ENCODE data around the gene YPEL1.
"Not testable (repeated sequence)": the region's sequence is repeated elsewhere in the genome, so short reads cannot be mapped to it uniquely, and the experiment has no call there.

YPEL1 gene

GRCh38 chr22:21697880-21698279, 37.7 kb downstream of the YPEL1 start:
- no peak for DNase-seq

DNA sequence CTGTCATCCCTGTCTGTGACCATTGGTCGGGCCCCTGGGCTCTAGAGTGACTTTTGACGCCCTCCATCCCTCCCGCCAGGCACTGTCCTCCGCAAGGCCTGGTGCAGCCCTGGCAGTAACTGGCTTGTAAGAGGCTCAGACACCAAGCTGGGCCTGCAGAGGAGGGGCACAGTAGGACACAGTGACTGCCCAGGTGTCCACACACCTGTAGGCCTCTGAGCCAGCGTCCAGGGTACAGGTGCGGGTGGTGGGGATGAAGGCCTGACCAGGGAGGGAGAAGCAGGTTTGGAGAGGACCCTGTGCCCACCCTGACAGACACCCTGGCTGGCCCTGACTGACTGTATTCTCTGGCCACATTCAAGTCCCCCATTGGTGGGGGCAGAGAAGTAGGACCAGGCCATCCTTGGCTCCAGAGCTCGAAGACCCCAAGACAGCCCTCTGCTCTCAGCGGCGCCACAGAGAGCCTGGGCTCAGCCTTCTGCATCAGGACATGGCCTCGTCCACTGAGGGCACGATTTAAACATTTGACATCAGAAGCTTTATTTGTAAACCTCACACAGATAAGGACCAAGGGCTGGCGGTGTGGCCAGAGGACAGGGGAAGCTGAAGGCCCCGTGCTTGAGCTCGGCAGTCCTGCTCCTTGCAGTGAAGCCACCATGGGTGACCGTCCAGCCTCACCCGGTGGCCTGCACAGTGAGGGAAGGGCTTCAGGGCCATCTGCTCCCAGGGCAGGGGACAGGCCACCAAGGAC, 38.4 kb downstream of the YPEL1 start:
- no peak for DNase-seq

GRCh38 chr22:21696115-21696514, 39.5 kb downstream of the YPEL1 start:
- no peak for DNase-seq

DNA sequence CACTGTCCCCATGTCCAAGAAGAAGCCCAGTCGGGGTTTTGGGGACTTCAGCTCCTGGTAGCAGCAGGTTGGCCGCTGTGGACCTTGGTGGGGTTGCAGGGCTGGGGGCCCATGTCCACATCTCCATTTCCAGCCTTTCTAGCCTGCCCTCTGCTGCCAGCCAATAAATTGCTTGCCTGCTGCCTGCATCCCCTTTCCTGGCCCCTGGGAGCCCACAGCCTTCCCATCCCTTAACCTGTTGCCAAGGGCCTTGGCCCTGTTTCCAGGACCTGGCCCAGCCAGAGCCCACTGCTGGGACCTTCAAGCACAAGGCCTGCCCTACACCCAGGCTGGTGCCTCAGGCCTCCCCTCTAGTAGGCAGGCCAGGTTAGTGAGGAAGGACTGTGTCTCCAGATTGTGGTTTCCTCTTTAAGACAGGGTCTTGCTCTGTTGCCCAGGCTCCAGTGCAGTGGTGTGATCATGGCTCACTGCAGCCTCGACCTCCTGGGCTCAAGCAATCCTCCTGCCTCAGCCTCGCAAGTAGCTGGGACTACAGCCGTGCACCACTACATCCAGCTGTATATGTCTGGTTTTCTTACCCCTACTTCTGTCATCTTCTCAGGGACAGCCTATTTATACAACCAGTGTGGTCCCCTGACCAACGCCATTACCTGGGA, 40.0 kb downstream of the YPEL1 start:
- DNase-seq = no peak

DNA sequence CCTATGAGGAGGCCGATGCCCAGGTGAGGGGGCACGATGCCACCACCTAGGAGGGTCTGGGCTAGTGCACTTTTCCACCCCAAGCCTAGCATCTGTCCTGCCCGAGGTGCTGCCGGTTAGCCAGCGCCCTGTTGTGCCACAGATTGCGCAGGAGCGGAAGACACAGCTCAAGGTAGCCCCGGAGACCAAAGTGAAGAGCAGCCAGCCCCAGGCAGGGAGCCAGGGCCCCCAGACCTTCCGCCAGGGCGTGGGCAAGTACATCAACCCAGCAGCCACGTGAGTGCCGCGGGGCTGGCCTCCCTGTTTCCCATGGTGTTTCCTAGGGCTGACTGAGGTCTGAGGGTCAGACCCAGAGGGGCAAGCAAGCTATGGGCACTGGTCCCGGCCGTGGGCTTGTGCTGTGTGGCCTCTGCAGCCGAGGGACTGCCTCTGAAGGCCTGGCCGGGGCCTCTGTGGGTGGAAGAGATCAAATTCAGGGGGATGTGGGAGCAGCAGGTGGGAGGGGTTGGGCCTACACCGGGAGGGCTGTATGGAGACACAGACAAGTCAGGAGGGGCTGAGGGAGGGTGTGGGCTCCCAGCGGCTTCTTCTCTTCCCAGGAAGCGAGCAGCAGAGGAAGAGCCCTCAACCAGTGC, 40.7 kb downstream of the YPEL1 start:
- DNase-seq = no peak

DNA sequence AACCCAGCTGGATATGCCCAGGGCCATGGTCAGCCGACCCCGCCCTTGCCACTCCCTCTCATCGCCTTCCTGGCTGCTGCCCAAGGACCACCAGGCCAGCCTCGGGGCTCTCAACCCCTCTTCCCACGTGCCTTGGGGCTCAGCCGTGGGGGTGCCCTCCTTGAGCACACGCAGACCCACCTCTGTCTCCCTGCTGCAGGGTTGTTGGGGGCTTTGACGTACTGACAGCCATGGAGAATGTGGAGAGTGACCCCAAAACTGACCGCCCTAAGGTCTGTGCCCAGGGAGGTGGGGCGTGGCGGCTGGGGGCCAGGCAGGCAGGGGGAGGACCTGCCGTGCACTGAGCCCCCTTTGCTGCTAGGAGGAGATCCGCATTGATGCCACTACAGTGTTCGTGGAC, 41.2 kb downstream of the YPEL1 start:
- DNase-seq = no peak

DNA sequence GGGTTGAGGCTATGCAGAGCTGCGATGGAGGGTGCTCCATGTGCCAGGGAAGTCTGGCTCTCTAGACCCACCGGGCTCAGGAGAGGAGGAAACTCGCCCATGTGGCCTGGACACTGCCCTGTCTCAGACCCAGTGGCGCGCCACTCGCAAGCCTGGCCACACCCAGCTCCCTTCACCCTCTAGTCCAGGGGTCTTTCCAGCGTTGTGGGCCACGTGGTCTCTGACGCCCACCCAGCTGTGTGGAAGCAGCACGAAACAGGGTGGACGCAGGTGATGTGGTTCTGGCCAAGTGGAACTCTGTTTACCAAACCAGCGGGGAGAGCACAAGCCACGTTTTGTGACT, 41.6 kb downstream of the YPEL1 start:
- no peak for DNase-seq

- DNase-seq = no peak
These were observed 42.1 kb downstream of the YPEL1 start for GRCh38 chr22:21693333-21693998.

GRCh38 chr22:21692856-21693255, 42.7 kb downstream of the YPEL1 start:
- not testable (repeated sequence) for DNase-seq

DNA sequence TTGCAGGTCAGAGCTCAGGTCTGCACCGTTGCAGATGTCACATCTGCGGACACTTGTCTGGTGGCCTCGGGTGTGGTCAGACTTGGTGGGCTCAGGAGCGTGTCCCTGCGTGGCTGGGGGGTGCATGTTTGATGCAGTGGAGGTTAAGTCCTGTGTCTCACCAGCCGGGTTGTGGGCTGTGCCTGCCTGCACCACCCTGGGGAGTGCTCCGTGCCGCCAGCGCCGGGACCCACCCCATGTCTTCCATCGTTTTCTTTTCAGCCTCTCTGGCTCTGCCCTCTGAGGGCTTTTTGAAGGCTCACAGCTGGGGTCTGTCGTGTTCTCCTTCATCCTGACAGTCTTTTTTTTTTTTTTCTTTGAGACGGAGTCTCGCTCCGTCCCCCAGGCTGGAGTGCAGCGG, 43.8 kb downstream of the YPEL1 start:
- no peak for DNase-seq

GRCh38 chr22:21690401-21690801, 45.2 kb downstream of the YPEL1 start:
- DNase-seq = no peak

DNA sequence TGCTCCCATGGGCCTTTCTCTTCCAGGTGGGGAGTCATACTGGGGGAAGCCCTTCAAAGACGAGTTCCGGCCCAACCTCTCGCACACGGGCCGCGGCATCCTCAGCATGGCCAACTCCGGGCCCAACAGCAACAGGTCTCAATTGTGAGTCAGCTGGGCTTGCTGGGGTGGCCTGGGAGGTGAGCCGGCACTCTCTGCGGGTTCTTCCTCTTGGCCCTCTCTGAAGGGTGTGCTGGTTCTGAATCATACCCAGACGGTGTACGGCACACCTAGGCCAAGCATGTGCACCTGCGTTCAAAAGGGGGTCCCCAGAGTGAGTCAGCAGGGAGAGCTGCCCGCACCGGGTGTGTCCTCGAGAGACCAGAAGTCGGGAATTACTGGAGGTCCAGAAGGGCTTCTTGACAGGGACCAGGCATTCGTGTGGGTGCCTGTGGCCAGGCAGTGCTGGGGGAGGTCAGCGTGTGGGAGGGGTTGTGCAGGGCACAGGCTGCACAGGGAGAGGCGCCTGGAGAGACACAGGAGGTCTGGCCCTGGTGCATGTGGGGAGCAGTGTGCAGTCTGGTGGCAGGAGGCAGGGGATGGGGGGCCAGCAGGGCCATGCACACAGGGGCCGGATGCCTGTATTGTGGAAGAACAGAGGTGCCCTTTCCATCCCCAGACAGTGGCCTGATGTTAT, 46.8 kb downstream of the YPEL1 start:
- DNase-seq = no peak

- no peak for DNase-seq
These were observed 47.3 kb downstream of the YPEL1 start for GRCh38 chr22:21688341-21688705.

- DNase-seq = no peak
These were observed 47.8 kb downstream of the YPEL1 start for GRCh38 chr22:21687685-21688259.

GRCh38 chr22:21686634-21687393, 48.8 kb downstream of the YPEL1 start:
- DNase-seq = no peak

- DNase-seq = no peak
These were observed 49.4 kb downstream of the YPEL1 start for GRCh38 chr22:21686193-21686608.

DNA sequence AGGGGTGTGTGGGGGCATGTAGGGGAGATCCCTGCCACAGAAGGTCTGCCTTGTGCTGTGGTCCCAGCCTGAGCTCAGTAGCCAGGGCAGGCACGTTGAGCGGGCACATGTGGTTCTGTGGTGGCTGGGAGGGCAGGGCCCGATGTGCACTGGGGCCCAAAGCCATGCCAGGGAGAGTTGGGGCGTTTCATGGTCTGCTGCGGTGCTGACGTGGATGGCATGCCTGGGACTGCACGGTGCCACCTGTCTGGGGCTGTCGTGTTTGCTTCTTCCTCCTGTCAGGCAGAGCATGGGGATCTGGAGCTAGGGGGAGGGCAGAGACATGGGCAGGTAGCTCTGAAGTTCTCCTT, 50.5 kb downstream of the YPEL1 start:
- no peak for DNase-seq

- no peak for DNase-seq
These were observed 51.0 kb downstream of the YPEL1 start for GRCh38 chr22:21684492-21685163.

- DNase-seq = no peak
These were observed 52.2 kb downstream of the YPEL1 start for GRCh38 chr22:21683401-21683811.

GRCh38 chr22:21682385-21683175, 53.0 kb downstream of the YPEL1 start:
- DNase-seq = no peak
